MCF 10A (cell line): Measurements from ENCODE around the gene KCTD1. TPM values are rescaled to one million over a fixed set of nuclear protein-coding genes. Genes with fewer than 3 reads are reported as not detected.

Experiments used
- BruUV-seq: library from RNA; stranded (reverse); fragments of 400-500 nt; replicated peaks from 2 replicates; lab custom pipeline; 2021; lab: Mats Ljungman, UMichigan
- CTCF ChIA-PET: fragments of 300-600 bp; sonication (Branson Sonifier 250); formaldehyde crosslinking; extraction: SDS; loops from one replicate; lab custom pipeline; 2021; ENCODE audit warnings: antibody characterized with exemption, inconsistent platforms; lab: Yijun Ruan, JAX
- POLR2A ChIA-PET: fragments of 300-600, 350-650 bp; sonication (Branson Sonifier 250); formaldehyde crosslinking; extraction: SDS; loops from one replicate; lab custom pipeline; 2020; ENCODE audit warnings: antibody characterized with exemption, inconsistent platforms; lab: Yijun Ruan, JAX
- DNase-seq: peaks from one replicate; pipeline ENCODE4 v3.0.0-alpha.2; 2018; ENCODE audit not compliant: unreplicated experiment
- H3K27ac Mint-ChIP-seq: one replicate; pipeline ENCODE4 v1.8.0; 2022; ENCODE audit warnings: mild to moderate bottlenecking, low read depth, mixed read lengths; ENCODE audit not compliant: unreplicated experiment
- H3K27me3 Mint-ChIP-seq: one replicate; pipeline ENCODE4 v1.8.0; 2022; ENCODE audit warnings: mixed read lengths; ENCODE audit not compliant: insufficient read depth, unreplicated experiment
- H3K36me3 Mint-ChIP-seq: one replicate; pipeline ENCODE4 v1.8.0; 2022; ENCODE audit warnings: mild to moderate bottlenecking, moderate library complexity, mixed read lengths; ENCODE audit not compliant: insufficient read depth, unreplicated experiment
- H3K4me1 Mint-ChIP-seq: one replicate; pipeline ENCODE4 v1.8.0; 2022; ENCODE audit warnings: mixed read lengths; ENCODE audit not compliant: insufficient read depth, unreplicated experiment
- H3K4me3 Mint-ChIP-seq: one replicate; pipeline ENCODE4 v1.8.0; 2022; ENCODE audit warnings: mild to moderate bottlenecking, moderate library complexity, mixed read lengths; ENCODE audit not compliant: unreplicated experiment
- H3K9me3 Mint-ChIP-seq: one replicate; pipeline ENCODE4 v1.8.0; 2022; ENCODE audit warnings: mixed read lengths; ENCODE audit not compliant: unreplicated experiment
- CTCF ChIP-seq: fragments of 200-600 bp; IDR thresholded peaks from one replicate; pipeline ENCODE4 v1.8.0; 2022; ENCODE audit warnings: antibody characterized with exemption, mild to moderate bottlenecking; ENCODE audit not compliant: unreplicated experiment
- intact Hi-C: fragments of 100-400 bp; cut with micrococcal nuclease; formaldehyde crosslinking; loops from 2 replicates; pipeline ENCODE4 v1.14.1; 2022
- total RNA-seq: library from RNA; stranded (reverse); gene quantifications from 2 replicates; pipeline ENCODE4 v1.2.3, GENCODE V29; 2022

KCTD1 gene
- total RNA-seq, 1 experiment from 2014 or later: 37.9 TPM

GRCh38 chr18:26462355-26462754 is 86.0 kb downstream of the KCTD1 start:
- POLR2A ChIA-PET: interaction anchor here (1.8 to 4.5 kb wide), 3 partner anchors 10 to 20 kb away, joined by 6 to 40 read pairs (median 17); no protein-coding TSS in a partner anchor
- BruUV-seq: no TSS peak
- H3K4me1 Mint-ChIP-seq: peaks cover 41% of the 10 kb centered on the region

GRCh38 chr18:26461405-26461804 is 86.9 kb downstream of the KCTD1 start:
- H3K4me3 Mint-ChIP-seq: no peak overlapping the region
- ChIA-PET CTCF (interaction anchor here (0.5 to 2.0 kb wide), 6 partner anchors 17 to 150 kb away, joined by 3 to 13 read pairs (median 4); no protein-coding TSS in a partner anchor), POLR2A (interaction anchor here (0.9 to 5.0 kb wide), 10 partner anchors 9 to 126 kb away, joined by 3 to 40 read pairs (median 9); partner anchors contain the start of gene KCTD1)
- H3K9me3 Mint-ChIP-seq: no peaks in the 10 kb centered on the region
- intact Hi-C loops: no loop called here
- peak overlapping the region; percentile 70 for H3K27ac Mint-ChIP-seq
- H3K27me3 Mint-ChIP-seq: no peaks in the 10 kb centered on the region
- DNase-seq: no peak
- peaks cover 41% of the 10 kb centered on the region for H3K4me1 Mint-ChIP-seq
- BruUV-seq: no TSS peak
- TF ChIP-seq CTCF: no peak
- peaks cover 68% of the 10 kb centered on the region for H3K36me3 Mint-ChIP-seq

More at GRCh38 chr18:26462355-26462754, 86.0 kb downstream of the KCTD1 start:
- H3K9me3 Mint-ChIP-seq: no peaks in the 10 kb centered on the region
- intact Hi-C loops: no loop called here
- H3K27me3 Mint-ChIP-seq: no peaks in the 10 kb centered on the region
- H3K4me3 Mint-ChIP-seq: no peak overlapping the region
- peak overlapping the region; percentile 84 for H3K27ac Mint-ChIP-seq
- CTCF ChIA-PET: interaction anchor here (1.7 kb wide), 1 partner anchor 16 kb away, joined by 5 read pairs; no protein-coding TSS in a partner anchor
- DNase-seq: no peak
- H3K36me3 Mint-ChIP-seq: peaks cover 58% of the 10 kb centered on the region
- no peak for TF ChIP-seq CTCF

DNA sequence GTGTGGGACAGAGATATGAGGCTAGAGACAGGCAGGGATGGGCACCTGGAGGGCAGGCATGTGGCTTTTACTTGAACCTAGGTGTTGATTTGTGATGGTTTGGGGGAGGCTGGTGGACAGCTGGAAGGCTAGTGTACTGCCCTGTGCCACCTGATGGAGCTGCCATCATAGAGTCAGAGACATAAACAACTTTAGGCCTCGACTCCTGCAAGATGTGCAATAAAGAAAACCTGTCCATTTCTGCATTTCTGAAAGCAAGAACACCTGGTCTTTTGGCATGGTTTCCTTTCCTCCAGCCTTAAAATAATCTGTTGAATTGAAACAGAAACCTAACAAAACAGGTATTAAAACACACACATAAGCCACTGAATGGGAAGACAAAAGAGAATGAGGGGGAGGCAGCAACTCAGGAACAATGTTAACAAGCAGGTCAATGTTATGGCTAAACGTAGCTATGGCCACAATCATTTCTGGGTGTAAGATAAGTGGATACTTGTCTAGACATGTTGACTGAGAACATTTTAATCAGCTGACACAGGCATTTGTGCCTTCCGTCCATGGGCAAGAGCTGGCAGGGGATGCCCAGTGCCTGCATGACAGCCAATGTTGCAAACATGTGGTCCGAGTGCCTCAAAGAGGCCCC is 87.8 kb downstream of the KCTD1 start:
- H3K27ac Mint-ChIP-seq: peak overlapping the region; percentile 70
- H3K36me3 Mint-ChIP-seq: peaks cover 76% of the 10 kb centered on the region
- intact Hi-C loops: no loop called here
- BruUV-seq: no TSS peak
- ChIA-PET CTCF (interaction anchor here (0.7 to 2.0 kb wide), 8 partner anchors 8 to 87 kb away, joined by 3 to 13 read pairs (median 4); no protein-coding TSS in a partner anchor), POLR2A (interaction anchor here (0.7 to 5.0 kb wide), 14 partner anchors 8 to 125 kb away, joined by 3 to 40 read pairs (median 6); partner anchors contain the start of gene KCTD1)
- H3K27me3 Mint-ChIP-seq: no peaks in the 10 kb centered on the region
- peaks cover 41% of the 10 kb centered on the region for H3K4me1 Mint-ChIP-seq
- peak; percentile 55 for DNase-seq
- no peaks in the 10 kb centered on the region for H3K9me3 Mint-ChIP-seq
- TF ChIP-seq CTCF: no peak
- no peak overlapping the region for H3K4me3 Mint-ChIP-seq

GRCh38 chr18:26459884-26460283 is 88.5 kb downstream of the KCTD1 start:
- Mint-ChIP-seq H3K36me3 (peaks cover 83% of the 10 kb centered on the region), H3K27ac (peak overlapping the region; percentile 89), H3K27me3 (no peaks in the 10 kb centered on the region), H3K4me3 (no peak overlapping the region), H3K9me3 (no peaks in the 10 kb centered on the region), H3K4me1 (peaks cover 41% of the 10 kb centered on the region)
- TF ChIP-seq CTCF: no peak
- CTCF ChIA-PET: interaction anchor here (0.6 to 2.0 kb wide), 7 partner anchors 9 to 159 kb away, joined by 3 to 13 read pairs (median 4); no protein-coding TSS in a partner anchor
- DNase-seq: no peak
- no TSS peak for BruUV-seq
- POLR2A ChIA-PET: interaction anchor here (0.7 to 5.0 kb wide), 9 partner anchors 9 to 89 kb away, joined by 3 to 40 read pairs (median 12); partner anchors contain the start of gene KCTD1
- intact Hi-C loops: loop anchor here (5.0 kb wide), 1 partner anchor 87 kb away; the partner anchor contains the start of gene KCTD1
